Endometrial microvascular endothelial cells (primary cell): ENCODE measurements around the gene CDKN1C. TPM values are rescaled to one million over a fixed set of nuclear protein-coding genes. Genes with fewer than 3 reads are reported as not detected.

ENCODE experiments used
- in situ Hi-C: cut with HindIII; loops from 2 replicates; pipeline ENCODE4 v1.10.0; 2017; ENCODE audit warnings: low sequenced_read_pairs, low pct_unique_long_range_greater_than_20kb; ENCODE audit errors: inconsistent ontology term
- total RNA-seq: library from RNA; depleted of rRNA; stranded (reverse); fragments of >200 nt; gene quantifications from one replicate; pipeline ENCODE4 v1.2.3, GENCODE V29; 2015; ENCODE audit errors: inconsistent ontology term

Gene CDKN1C
- not detected for total RNA-seq

GRCh38 chr11:2885678-2886081, at the start of gene CDKN1C:
Gene CDKN1C (minus strand): TSS chr11:2885775. CDS start chr11:2885456, 319 bp downstream.
- in situ Hi-C loops: no loop called here

- in situ Hi-C loops: no loop called here
Observed at GRCh38 chr11:2934611-2935239, 49.1 kb upstream of the CDKN1C start.

DNA sequence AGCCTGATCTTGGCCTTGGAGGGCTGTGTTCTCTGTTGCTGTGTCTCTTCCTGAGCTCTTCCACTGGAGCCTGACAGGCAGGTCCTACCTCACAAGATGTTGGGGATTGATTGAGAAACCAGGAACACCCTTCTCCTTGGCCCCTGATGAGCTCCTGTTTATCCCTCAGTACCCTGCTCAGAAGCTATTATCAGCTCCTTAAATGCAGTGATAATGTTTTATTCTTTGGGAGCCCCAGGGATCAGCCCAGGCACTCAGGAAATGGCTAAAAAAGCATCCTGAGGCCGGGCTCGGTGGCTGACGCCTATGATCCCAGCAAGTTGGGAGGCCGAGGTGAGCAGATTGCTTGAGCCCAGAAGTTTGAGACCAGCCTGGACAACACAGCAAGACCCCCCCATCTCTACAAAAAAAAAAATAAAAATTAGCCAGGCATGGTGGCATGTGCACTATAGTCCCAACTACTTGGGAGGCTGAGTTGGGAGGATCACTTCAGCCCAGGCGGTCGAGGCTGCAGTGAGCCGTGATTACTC, 48.5 kb upstream of the CDKN1C start:
- in situ Hi-C loops: no loop called here

DNA sequence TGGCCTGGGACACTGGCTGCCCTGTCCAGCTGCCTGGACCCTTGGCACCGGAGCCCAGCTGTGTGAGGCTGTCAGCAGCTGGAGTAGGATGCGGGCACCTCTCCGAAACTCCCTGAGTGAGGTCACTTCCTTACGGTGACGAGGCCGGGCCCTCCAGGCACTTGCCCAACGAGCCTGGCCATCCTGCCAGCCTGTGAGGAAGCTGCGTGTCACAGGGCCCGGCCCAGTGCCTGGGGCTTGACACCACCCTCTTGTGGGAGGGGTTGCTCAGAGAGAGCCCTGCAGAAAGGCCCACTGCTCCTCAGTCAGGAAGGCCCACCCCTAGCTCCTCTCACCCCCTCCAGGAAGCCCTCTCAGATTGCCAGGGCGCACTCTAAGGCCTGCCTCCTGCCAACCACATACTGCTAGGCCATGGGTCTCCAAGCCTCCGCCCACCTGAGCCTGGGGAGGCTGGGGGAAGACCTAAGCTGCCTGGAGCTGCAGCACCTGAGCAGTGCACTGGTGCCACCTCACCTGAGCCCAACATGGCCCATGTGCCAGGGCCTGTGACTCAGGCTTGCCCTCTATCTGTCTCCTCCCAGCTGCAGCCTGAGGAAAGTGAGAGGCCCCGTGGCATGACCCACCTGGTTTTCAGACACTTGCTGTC, 47.9 kb upstream of the CDKN1C start:
- in situ Hi-C loops: no loop called here

GRCh38 chr11:2932850-2933251, 47.3 kb upstream of the CDKN1C start:
- in situ Hi-C loops: no loop called here

DNA sequence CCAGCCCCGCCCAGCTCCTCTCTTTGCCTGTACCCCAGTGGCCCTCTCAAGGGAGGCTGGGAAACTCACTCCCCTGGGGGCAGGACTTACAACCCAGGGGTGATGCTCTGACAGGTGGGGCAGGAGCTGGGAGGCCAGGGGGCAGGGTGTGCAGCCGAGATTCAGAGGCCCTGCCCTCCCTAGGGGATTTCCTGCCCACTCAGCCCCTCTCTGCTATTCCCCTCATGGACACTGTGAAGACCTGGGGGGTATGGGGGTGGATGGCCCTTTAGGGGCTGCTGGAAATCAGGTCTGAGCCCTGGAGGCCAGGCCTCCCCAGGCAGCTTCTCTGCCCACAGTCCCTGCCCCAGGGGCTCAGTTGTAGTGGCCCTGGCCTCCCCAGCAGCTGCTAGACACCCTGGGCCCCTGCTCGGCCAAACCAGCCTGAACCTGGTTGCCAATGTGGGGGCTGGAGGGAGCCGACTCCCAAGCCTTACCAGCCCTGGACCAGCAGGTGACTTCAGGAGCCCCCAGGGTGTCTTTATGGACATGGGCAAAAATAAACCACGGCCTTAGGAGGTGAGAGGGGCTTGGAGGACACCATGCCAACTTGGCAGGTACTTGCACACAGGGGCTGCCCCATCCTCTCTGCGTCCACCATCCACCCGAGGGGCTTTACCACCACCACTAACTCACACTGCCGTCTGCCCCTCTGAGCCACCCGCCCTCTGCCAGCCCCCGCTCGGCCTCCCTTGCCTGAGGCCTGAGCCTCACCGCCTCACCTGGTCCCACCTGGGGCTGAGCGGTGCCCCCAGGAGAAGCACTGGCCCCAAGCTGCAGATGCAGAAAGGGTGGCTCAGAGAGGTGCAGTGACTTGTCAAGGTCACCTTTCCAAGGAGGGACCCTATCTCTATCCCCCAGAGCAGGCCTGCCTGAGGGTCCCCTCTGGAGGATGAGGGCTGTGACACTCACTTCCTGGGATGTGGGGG, 46.5 kb upstream of the CDKN1C start:
- in situ Hi-C loops: no loop called here

DNA sequence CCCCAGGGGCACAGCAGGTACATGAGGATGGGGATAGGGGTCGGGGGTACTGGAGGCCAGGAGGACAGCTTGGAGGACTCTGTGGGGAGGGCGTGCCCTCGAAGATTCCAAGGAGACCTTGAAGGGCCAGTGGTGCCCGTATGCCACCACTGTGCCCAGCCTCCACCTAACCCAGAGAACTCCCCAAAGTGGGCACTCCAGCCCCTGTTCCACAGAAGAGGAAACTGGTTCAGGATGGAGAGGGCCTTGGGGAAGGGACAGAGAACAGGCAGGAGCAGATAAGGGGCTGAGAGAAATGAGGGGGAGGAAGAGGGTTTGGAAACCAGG, 45.8 kb upstream of the CDKN1C start:
- in situ Hi-C loops: no loop called here

DNA sequence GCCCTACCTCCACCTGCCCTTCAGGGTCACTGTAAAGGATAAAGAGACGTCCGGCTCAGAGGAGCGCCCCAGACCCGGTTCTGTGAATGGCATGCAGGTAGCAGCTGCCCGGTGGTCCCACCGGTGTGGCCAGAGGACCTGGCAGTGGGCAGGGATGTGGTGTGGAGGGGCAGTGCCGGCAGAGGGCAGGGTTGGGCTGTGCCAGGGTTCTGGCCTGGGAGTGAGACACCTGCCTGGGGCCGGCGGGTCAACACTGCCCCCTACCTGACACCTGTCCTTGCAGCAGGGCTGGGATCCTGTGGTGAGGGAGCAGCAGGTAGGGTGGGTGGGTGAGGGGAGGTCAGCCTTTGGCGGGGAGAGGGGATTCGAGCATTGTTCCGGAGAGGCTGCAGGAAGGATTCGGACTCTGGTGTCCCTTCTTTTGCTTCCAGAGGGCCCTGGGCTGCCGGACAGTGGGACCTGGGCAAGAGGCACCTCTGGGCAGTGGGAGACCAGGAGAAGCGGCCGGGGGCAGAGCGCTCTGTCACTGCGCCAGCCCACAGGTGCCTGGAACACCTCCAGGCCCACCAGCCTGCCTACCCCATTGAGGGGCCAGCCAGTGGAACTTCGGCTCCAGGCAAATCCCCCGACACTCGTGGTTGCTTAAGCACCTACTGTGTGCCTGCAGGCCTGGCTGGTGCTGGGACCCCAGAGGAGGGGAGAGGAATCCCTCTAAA, 45.3 kb upstream of the CDKN1C start:
- in situ Hi-C loops: no loop called here

DNA sequence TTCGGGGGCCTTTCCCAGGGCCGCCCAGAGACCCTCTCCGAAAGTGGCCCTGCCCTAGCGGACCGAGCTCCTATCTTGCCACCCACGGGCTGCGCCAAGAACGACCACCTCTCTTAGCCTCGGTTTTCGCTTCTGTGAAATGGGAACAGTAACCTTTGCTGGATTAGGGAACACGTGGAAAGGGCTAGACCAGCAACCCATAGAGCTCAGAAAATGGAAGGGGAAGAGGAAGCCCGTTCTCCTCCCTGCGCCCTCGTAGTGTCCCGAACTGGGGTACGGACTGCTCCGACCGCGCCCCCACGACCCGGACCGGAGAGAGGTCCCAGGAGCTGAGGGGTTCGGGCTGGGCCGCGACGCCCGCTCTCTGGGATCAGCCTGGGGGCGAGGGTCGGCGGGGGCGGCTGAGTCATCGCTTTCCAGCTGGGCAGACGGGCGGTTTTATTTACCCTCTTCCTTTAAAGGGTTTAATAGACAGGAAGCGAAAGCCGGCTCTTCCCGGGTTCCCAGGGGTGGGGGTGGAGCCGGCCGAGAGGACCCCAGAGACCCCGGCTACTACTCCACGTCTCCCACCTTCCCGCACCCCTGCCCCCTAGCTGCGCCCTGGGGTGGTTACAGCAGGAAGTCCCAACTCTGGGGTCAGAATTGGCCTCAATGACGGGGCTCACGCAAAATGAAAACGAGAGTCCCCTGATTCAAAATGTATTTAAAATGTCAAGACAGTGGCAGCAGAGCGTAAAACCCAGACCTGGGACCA, 44.6 kb upstream of the CDKN1C start:
- in situ Hi-C loops: no loop called here

GRCh38 chr11:2929531-2929949, 44.0 kb upstream of the CDKN1C start:
- in situ Hi-C loops: no loop called here

- in situ Hi-C loops: no loop called here
Observed at GRCh38 chr11:2928605-2929530, 43.3 kb upstream of the CDKN1C start, which contains the start of gene PHLDA2. Gene PHLDA2 (minus strand): TSS chr11:2929420. CDS start chr11:2929364, 56 bp downstream.

DNA sequence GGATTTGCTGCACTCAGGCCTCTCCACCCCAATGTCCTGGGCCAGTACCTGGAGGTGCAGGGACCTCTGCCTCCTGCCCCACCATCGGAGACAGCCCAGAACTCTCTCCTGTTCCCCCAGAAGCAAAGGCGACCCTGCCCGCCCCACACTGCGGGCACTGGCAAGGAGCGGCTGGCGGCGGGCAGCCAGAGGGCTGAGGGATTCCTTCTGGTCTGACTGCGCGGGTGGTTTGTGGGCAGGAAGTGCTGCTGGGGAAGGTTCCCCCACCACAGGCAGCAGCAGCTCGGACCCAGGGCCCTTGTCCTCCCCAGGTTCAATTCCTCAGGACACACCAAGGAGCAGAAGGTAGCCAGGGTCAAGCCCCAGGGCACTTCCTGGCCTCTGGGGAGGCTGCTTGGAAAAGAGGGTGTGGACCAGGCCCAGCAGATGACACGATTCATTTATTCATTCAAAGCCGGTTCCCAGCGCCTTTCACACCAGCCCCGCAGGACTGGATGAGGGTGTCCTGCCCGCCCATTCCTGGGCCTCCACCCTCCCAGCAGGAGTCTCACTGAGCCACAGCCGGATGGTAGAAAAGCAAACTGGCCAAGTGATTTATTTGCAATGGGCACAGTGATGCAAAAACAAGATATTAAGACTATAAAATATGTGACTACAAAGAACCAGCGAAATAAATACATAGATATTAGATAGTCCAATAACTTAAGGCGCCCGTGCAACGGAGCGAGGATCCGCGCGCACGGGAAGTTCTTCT, 42.5 kb upstream of the CDKN1C start:
- in situ Hi-C loops: no loop called here

- in situ Hi-C loops: no loop called here
Observed at GRCh38 chr11:2927121-2927800, 41.7 kb upstream of the CDKN1C start.

DNA sequence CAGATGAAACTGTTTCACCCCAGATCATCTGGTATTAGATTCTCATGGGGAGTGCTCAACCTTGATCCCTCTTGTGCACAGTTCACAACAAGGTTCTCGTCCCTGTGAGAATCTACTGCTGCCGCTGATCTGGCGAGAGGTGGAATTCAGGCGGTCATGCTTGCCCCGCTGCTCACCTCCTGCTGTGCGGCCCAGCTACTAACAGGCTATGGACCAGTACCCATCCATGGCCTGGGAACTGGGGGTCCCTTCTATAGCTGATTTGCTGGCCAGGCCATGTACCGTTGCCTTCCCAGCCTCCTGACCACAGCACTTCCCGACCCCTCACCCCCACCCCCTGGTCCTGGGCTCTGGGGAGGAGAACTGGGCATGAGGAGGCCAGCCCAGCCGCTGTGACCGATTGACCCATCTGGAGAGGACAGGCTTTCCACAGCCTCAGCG, 41.1 kb upstream of the CDKN1C start:
- in situ Hi-C loops: no loop called here

DNA sequence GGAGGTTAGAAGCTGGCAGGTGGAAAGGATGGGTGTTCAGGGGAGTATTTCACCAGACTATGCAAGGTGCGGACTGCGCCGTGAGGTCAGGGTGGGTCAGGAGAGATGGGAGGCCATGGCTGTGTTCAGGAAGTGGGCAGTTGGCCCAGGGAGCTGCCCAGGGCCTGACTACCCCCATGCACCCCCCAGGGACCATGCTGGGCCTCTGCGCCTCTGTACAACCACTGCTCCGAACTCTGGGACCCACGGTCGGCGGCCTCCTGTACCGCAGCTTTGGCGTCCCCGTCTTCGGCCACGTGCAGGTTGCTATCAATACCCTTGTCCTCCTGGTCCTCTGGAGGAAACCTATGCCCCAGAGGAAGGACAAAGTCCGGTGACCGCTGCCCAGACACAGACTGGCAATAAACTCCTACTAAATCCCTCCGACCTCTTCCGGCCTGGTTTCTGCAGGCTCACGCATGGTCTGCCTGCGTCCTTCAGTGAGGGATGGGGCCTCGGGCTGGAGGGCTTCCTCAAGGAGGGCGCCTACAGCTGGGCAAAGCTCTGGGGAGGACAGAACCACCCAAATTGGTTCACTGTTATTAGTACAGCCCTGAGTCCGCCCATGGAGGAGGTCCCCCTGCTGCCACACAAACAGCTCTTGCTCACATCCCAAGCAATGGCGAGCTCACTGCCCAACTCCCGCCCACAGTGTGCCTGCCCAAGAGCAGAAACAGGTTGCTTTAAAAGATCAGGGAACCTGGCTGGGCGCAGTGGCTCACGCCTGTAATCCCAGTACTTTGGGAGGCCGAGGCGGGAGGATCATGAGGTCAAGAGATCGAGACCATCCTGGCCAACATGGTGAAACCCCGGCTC, 39.5 kb upstream of the CDKN1C start:
- in situ Hi-C loops: no loop called here
